CD4-positive, alpha-beta T cell treated with Interferon alpha-2 for 1 hour (primary cell): ENCODE results near the gene USP7.
"Not testable (repeated sequence)": the region's sequence is repeated elsewhere in the genome, so short reads cannot be mapped to it uniquely, and the experiment has no call there.

ENCODE experiments used
- DNase-seq, 2 donors: peaks; one replicate each; pipeline ENCODE4 v3.0.0-alpha.2; 2020 to 2022

Gene USP7

GRCh38 chr16:8923199-8923598, 40.5 kb downstream of the USP7 start:
- no peak for DNase-seq

GRCh38 chr16:8921347-8921984, 42.2 kb downstream of the USP7 start:
- no peak for DNase-seq

- no peak for DNase-seq
Observed at GRCh38 chr16:8920645-8921346, 42.9 kb downstream of the USP7 start.

- peak in 1 of 2 donors; percentile 8 for DNase-seq
Observed at GRCh38 chr16:8919934-8920462, 43.7 kb downstream of the USP7 start.

DNA sequence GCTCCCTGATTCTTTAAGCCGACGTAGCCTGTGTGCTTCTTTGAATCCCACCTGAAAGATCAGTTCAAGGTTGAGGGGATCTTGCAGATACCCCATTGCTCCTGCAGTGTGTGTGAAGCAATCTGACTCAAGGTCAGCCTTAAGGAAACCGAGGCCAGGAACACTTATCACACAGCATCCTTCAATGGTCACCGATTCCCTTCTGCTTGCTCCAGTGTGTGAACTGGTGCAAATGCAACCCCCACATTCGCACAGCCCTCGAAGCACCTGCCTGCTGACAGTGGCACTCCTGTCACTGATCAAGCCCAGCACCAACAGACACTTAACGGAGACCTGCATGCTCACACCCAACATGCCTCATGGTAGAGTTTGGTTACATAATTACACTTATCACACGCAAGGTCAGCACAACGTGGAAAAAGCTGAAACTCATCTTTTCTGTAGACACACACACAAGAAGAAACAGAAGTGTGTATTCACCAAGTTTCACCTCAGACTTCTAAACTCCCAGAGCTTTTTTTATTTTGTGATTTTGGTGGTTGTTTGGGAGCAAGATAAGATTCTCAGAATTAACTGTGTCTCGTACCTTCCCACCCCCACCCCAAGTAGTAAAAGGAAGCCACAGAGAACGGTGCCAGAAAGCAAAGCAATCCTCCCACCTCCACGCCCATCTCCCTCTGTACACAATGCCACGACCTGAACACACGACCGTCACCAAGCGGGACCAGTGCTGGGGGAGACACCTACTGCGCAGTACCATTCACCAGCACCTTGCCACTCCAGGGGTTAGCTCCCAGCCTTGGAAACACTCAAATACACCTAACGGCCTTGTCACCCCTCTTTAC, 44.4 kb downstream of the USP7 start:
- DNase-seq = peak in 1 of 2 donors; percentile 6

DNA sequence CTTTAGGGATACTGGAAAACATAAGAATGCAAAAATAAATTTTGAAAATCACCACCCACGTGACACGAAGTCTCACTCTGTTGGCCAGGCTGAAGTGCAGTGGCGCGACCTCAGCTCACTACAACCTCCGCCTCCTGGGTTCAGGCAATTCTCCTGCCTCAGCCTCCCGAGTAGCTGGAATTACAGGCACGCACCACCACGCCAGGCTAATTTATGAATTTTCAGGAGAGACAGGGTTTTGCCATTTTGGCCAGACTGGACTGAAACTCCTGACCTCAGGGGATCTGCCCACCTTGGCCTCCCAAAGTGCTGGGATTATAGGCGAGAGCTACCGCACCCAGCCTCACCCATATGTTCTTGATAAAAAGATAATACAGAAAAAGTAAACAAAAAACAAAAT, 46.4 kb downstream of the USP7 start:
- DNase-seq = not testable (repeated sequence)

DNA sequence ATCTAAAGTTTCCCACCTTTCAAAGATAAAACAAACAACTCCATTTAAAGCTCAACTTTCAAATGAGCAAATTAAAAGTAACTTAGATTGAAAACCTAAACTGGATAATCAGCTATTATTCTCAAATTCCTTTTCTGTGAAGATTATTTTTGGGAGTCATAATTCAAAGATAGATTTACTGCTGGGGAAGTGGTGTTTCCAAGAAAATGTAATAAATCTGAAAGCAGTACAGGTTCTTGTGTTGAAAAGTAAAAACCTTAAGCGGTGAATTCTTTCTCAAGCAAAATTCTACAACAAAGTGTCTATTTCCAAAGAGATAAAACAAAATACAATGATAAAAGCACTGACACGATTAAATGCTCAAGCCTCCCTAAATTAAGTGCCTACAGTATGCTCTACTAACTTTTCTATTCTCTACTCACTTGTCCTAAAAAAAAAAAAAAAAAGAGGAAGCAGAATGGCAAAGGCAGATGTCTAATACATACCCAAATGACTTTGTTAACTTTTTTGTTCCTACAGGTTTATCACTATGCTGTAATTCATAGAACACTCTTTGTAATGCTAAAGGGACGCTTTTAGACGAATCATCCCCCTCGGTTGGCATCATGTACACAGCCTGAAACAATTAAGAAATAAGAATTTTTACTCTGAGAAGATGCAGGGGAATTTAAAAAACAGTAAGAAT, 47.0 kb downstream of the USP7 start:
- DNase-seq = no peak

GRCh38 chr16:8915722-8916301, 47.9 kb downstream of the USP7 start:
- DNase-seq = no peak

GRCh38 chr16:8914098-8914497, 49.6 kb downstream of the USP7 start:
- no peak for DNase-seq

DNA sequence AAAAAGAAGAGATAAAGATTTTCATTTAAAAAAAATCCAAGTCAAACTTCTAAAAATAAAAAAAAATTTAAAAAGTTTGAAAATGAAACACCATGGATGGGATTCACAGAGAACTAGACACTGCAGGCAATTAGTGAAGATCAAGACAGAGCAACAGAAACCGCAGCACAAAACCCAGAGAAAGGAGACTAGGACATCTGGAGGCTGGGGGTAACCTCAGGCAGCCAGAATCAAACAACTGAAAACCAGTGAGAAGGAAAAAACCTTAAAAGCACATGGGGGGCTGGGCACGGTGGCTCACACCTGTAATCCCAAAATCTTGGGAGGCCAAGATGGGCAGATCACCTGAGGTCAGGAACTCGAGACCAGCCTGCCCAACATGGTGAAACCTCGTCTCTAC, 50.9 kb downstream of the USP7 start:
- DNase-seq = no peak

GRCh38 chr16:8910811-8911210, 52.9 kb downstream of the USP7 start:
- no peak for DNase-seq

DNA sequence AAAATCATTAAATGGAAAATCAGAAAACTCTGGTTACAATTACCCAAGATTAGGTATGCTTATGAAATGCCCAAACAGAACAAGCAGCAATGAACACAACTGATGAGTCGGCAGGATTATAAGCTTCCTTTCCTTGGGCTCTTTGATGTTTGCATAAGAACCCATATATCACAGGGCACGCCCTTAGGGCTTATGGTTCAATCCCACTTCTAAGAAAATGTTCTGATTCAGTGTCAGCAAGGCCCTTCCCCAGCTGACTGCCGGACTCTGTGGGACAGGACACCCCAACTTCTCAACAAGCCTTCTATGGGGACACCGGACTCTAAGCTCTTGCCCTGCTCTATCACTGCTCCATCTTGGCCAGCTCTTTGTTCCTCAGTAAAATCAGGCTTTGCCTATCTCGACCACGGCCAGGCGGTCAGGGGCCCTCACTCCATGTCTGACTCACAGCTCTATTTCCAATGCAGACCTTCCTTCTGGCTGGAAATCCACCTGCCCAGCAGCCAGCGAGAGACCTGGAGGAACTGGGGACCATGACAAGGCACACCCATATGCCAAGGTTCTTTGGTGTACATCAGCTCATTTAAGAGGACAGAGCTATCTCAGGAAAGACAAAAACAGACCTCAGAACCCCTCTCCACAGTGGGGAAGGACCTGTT, 54.8 kb downstream of the USP7 start:
- no peak for DNase-seq

DNA sequence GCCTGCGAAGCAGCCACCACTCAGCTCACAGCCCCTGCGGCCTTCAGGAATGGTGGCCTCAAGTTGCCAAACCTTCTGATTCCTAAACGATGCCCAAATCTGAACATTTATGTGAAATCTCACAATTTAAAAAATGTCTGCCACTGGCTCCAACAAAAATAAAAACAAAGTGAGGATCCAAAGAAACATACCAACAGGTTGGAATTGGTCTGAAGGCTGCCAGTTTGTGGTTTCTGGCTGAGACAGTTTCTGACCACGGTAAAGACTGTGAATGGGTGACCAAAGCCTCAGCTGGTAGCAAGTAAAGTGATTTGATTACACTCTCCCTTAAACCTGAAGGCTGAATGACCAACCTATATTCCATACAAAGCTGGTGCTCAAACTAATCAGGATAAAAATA, 56.6 kb downstream of the USP7 start:
- DNase-seq = no peak

DNA sequence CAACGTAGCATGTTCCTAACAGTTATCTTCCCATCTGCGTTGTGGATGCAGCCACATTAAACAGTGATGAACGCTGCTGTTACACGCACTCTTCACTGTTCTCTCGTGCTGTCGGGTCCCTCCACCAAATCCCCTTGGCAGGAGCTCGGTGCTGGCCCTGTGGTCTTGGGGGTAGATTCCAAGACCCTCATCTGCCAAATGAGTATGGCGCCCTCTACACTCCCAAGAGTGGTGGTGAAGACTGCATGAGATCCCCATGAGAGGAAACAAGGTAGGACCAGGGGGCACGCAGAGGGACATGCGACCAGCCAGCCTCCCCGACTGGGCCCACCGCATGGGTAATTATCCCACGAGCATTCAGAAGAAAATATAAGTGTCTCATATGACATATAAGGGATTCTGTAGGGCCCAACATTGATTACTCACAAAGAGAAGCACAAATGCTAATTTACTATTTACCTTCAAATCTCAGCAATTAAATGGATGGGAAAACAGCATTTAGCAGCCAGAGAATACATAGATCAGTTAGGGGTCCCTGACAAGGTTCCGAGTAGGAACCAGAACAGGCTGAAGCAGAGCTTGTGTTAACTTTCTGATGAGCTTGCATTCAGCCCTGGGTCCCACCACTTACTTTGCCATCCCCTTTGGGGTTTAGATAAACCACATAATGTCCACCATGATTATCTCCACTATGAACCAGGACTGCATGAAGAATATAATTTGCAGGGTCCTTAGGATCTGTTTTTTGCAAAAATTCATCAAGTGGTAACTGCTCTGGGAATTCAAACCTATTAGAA, 57.7 kb downstream of the USP7 start:
- DNase-seq = no peak

GRCh38 chr16:8905168-8905762, 58.4 kb downstream of the USP7 start:
- DNase-seq = peak; percentile 20 to 46

GRCh38 chr16:8904018-8904430, 59.7 kb downstream of the USP7 start:
- DNase-seq = no peak

GRCh38 chr16:8903004-8903403, 60.7 kb downstream of the USP7 start:
- no peak for DNase-seq

DNA sequence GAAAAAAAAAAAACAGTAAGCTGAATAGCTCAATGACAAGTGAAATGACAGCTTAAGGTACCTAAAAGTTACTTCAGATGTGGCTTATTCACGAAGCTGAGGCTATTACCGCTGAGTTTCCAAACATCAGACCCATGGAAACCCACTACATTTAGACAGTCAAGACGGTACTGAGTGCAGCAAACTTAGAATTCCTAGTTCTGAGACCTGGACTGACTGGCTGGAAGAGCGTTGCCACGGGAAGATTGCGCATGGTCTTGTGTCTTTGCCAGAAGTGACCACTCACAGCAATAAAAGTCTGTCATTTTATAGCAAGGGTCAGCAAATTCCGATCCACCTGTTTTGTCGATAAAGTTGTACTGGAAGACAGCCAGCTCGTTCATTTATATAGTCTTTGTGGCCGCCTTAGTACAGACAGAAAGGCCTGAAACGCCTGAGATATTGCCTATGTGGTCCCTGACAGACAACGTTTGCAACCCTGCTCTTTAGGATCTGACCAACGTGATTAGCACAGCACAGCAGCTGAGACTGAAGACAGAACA, 62.3 kb downstream of the USP7 start:
- DNase-seq = no peak

DNA sequence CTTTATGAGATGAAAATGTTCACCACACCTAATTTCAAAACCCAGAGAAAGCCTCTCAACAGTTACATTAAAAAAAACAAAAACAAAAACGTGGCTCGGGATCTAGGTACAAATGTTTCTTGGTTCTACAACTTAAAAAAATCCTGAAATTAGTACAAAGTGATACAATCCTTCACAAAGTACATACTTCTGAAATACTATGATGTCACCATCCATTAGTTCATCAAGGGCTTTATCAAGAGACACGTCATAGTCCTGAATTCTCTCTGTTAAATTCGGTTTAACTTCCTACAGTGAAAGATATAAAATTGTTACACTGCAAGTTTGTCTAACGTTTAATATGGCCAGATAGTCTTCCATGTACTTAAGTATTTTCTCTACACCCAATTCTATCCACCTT, 63.4 kb downstream of the USP7 start:
- no peak for DNase-seq

- no peak for DNase-seq
Observed at GRCh38 chr16:8899709-8900317, 63.9 kb downstream of the USP7 start.
